ENCODE results near the gene WDR90. TPM values are rescaled to one million over a fixed set of nuclear protein-coding genes. Genes with fewer than 3 reads are reported as not detected.
A peak's percentile ranks its signal among the peaks of the same experiment; 100 is the strongest.

The WDR90 gene
- polyA plus RNA-seq, 1 donor (not counting 4 experiments of a cell fraction or from before 2014, with no cell fraction given): 5.9 TPM

DNA sequence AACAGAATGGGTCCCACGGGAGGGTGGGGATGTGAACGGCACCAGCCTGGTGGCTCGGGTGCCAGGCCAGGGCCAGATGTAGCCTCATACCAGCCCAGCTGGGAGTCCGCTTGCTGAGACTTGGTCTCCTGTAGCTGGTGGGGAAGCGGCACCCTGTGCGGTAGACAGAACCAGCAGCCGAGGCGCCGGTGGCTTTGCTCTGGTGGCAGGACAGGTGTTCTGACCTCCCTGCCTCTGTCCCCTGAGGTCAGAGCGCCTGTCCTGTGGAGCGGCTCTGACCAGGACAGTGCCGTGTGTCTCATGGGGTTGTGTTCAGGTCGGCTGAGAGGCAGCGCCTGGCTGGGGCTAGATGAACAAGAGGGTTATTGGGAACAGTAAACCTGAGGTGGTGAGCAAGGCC, 39.2 kb upstream of the WDR90 start:
- H3K79me2 ChIP-seq (ENCODE audit: control insufficient read depth, insufficient read depth, low read length): peaks cover 7% of the 10 kb centered on the region
- DNase-seq (ENCODE audit: low read depth, low spot score): no peak
- H3K4me2 ChIP-seq (ENCODE audit: control insufficient read depth, extremely low read depth, insufficient read depth, low read depth, low read length): no peak overlapping the region
- H3K4me1 ChIP-seq (ENCODE audit: control insufficient read depth, extremely low read depth, insufficient read depth, low read length): peaks cover 3% of the 10 kb centered on the region
- H3K9me1 ChIP-seq (ENCODE audit: control insufficient read depth, extremely low read depth, insufficient read depth, low read length): no peaks in the 10 kb centered on the region
- dilution Hi-C loops (cut with MboI; ENCODE audit: extremely low pct_ligation_motif_present, low sequenced_read_pairs): no loop called here
- no peak overlapping the region for H2AFZ ChIP-seq (ENCODE audit: control insufficient read depth, low read length)
- no peak overlapping the region for H3K4me3 ChIP-seq (ENCODE audit: control insufficient read depth in 2 of 3, extremely low read depth in 1 of 3, insufficient read depth in 2 of 3, low read depth in 1 of 3, low read length in 3 of 3)
- no peaks in the 10 kb centered on the region for H3K27me3 ChIP-seq (ENCODE audit: control insufficient read depth, extremely low read depth, insufficient read depth, low read length)
- H4K20me1 ChIP-seq (ENCODE audit: control insufficient read depth, extremely low read depth, insufficient read depth, low read length): peaks cover 4% of the 10 kb centered on the region
- peaks cover 0 to 3% of the 10 kb centered on the region in 2 experiments for H3K36me3 ChIP-seq (ENCODE audit: control insufficient read depth in 2 of 2, extremely low read depth in 1 of 2, insufficient read depth in 2 of 2, low read length in 2 of 2)
- no peaks in the 10 kb centered on the region for H3K9me3 ChIP-seq (ENCODE audit: control insufficient read depth, low read depth, low read length)
- H3K27ac ChIP-seq (ENCODE audit: control insufficient read depth, insufficient read depth, low read length): no peak overlapping the region
- no peak overlapping the region for H3K9ac ChIP-seq (ENCODE audit: control insufficient read depth, extremely low read depth, insufficient read depth, low read length)
- FAIRE-seq: no peak
- TF ChIP-seq, protein P1, sequence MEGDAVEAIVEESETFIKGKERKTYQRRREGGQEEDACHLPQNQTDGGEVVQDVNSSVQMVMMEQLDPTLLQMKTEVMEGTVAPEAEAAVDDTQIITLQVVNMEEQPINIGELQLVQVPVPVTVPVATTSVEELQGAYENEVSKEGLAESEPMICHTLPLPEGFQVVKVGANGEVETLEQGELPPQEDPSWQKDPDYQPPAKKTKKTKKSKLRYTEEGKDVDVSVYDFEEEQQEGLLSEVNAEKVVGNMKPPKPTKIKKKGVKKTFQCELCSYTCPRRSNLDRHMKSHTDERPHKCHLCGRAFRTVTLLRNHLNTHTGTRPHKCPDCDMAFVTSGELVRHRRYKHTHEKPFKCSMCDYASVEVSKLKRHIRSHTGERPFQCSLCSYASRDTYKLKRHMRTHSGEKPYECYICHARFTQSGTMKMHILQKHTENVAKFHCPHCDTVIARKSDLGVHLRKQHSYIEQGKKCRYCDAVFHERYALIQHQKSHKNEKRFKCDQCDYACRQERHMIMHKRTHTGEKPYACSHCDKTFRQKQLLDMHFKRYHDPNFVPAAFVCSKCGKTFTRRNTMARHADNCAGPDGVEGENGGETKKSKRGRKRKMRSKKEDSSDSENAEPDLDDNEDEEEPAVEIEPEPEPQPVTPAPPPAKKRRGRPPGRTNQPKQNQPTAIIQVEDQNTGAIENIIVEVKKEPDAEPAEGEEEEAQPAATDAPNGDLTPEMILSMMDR (optimal IDR thresholded peaks at IDR 0.05 in 1 of 3, IDR thresholded peaks at IDR 0.05 in 1 of 3, conservative IDR thresholded peaks at IDR 0.05 in 1 of 3; ENCODE audit: extremely low read depth in 1 of 3, insufficient read depth in 2 of 3, low read length in 3 of 3): no peak
- TF ChIP-seq EZH2 (IDR thresholded peaks at IDR 0.05; ENCODE audit: low read length): no peak

DNA sequence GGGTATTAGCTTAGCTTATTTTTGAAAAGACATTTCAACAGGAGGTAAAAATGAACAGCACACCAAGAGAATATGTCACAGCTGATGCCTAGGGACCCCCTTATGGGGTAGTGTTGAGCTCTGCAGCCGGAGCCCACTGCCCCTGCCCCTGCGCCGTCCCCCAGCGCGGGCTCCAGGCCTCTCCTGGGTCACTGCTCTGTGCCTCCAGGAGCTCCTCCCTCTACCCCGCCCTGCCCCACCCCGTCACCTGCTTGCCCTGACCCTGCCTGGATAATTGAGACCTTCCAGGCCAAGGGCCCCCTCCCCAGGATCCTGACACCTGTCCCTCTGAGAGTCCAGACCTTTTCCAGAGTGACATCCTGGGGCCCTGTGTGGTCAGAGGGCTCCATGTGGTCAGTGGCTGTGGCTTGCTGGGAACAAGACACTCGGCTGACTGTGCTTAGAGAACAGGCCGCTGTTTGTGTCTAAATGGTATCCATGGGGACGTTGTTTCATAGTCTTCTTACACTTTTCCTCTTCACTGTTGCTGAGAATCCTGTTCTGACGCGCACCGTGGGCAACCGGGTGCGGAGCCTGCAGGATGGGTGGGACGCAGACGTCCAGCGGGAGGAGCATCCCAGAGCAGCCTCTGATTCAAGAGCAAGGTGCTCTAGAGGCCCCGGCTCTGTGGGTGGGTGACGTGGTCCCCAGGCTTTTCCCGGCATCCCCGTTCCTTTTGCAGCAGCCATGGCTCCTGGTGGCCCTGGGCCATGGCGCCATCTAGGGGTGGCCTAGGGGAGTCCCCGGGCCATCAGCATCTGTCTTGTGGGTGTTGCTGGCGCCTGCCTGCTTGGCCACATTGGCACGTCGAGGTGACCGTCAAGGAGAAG, 38.4 kb upstream of the WDR90 start:
- TF ChIP-seq, protein P1 (optimal IDR thresholded peaks at IDR 0.05 in 1 of 3, IDR thresholded peaks at IDR 0.05 in 1 of 3, conservative IDR thresholded peaks at IDR 0.05 in 1 of 3; ENCODE audit: extremely low read depth in 1 of 3, insufficient read depth in 2 of 3, low read length in 3 of 3): peak; percentile 88 to 97 (median 90)
- TF ChIP-seq EZH2 (IDR thresholded peaks at IDR 0.05; ENCODE audit: low read length): no peak
- dilution Hi-C loops (cut with MboI; ENCODE audit: extremely low pct_ligation_motif_present, low sequenced_read_pairs): no loop called here
- H3K9ac ChIP-seq (ENCODE audit: control insufficient read depth, extremely low read depth, insufficient read depth, low read length): peak overlapping the region; percentile 6
- DNase-seq (ENCODE audit: low read depth, low spot score) (peak; percentile 61), FAIRE-seq (peak; percentile 59)
- H4K20me1 ChIP-seq (ENCODE audit: control insufficient read depth, extremely low read depth, insufficient read depth, low read length): peaks cover 4% of the 10 kb centered on the region
- H3K27me3 ChIP-seq (ENCODE audit: control insufficient read depth, extremely low read depth, insufficient read depth, low read length): no peaks in the 10 kb centered on the region
- H3K27ac ChIP-seq (ENCODE audit: control insufficient read depth, insufficient read depth, low read length): no peak overlapping the region
- peaks cover 3% of the 10 kb centered on the region for H3K4me1 ChIP-seq (ENCODE audit: control insufficient read depth, extremely low read depth, insufficient read depth, low read length)
- no peaks in the 10 kb centered on the region for H3K9me1 ChIP-seq (ENCODE audit: control insufficient read depth, extremely low read depth, insufficient read depth, low read length)
- no peaks in the 10 kb centered on the region for H3K9me3 ChIP-seq (ENCODE audit: control insufficient read depth, low read depth, low read length)
- peaks cover 0 to 3% of the 10 kb centered on the region in 2 experiments for H3K36me3 ChIP-seq (ENCODE audit: control insufficient read depth in 2 of 2, extremely low read depth in 1 of 2, insufficient read depth in 2 of 2, low read length in 2 of 2)
- H3K4me2 ChIP-seq (ENCODE audit: control insufficient read depth, extremely low read depth, insufficient read depth, low read depth, low read length): no peak overlapping the region
- H3K4me3 ChIP-seq (ENCODE audit: control insufficient read depth in 2 of 3, extremely low read depth in 1 of 3, insufficient read depth in 2 of 3, low read depth in 1 of 3, low read length in 3 of 3): no peak overlapping the region
- H2AFZ ChIP-seq (ENCODE audit: control insufficient read depth, low read length): no peak overlapping the region
- peaks cover under 1% of the 10 kb centered on the region for H3K79me2 ChIP-seq (ENCODE audit: control insufficient read depth, insufficient read depth, low read length)

All from keratinocyte (primary cell).